ENCODE data around the gene FNDC3B. TPM values are rescaled to one million over a fixed set of nuclear protein-coding genes. Genes with fewer than 3 reads are reported as not detected.

Gene FNDC3B
- total and polyA plus RNA-seq, 9 of the 15 experiments (the other 6 are each of a cell fraction or from before 2014, with no cell fraction given) = 7.0 to 35.8 (median 16.2) TPM

- TF ChIP-seq ZNF318 (IDR thresholded peaks at IDR 0.05; ENCODE audit: borderline replicate concordance in 1 of 2, low read depth in 1 of 2) = no peak
- no peak for TF ChIP-seq FOXA1 (IDR thresholded peaks at IDR 0.05; ENCODE audit: borderline replicate concordance)
- TF ChIP-seq ZNF277 (CRISPR knock-in tag; IDR thresholded peaks at IDR 0.05; ENCODE audit: borderline replicate concordance) = no peak
- no peak for TF ChIP-seq FOS (IDR thresholded peaks at IDR 0.05; ENCODE audit: extremely low read depth, insufficient read length)
- TF ChIP-seq MBD1 (CRISPR knock-in tag; IDR thresholded peaks at IDR 0.05) = no peak
- TF ChIP-seq MITF (IDR thresholded peaks at IDR 0.05) = peak; percentile 23; the same call in 1 of the 2 replicates
- 0 out of 2 replicates have a peak, but pooled peaks have one; percentile 35 for TF ChIP-seq MAFG (tag; conservative IDR thresholded peaks at IDR 0.05)
- no peak for TF ChIP-seq FUS (optimal IDR thresholded peaks at IDR 0.05; ENCODE audit: low read depth, low read length)
- TF ChIP-seq THRAP3 (IDR thresholded peaks at IDR 0.05; ENCODE audit: borderline replicate concordance) = no peak
- no peak for TF ChIP-seq POLR2AphosphoS2 (IDR thresholded peaks at IDR 0.05; ENCODE audit: low read length)
These were observed 48.5 kb downstream of the FNDC3B start (continued) for GRCh38 chr3:172087602-172088580.
